Erythroblast (primary cell): Measurements from ENCODE around the gene PTGIR.
A peak's percentile ranks its signal among the peaks of the same experiment; 100 is the strongest.

Source experiments
- DNase-seq, 2 experiments: peaks; one replicate each; lab custom pipeline; 2025; lab: John Stamatoyannopoulos, UW
- GATA1 ChIP-seq: IDR thresholded peaks from 2 replicates; pipeline ENCODE4 v1.6.1; 2011; ENCODE audit warnings: low read depth, mild to moderate bottlenecking, control low read depth, low read length, moderate library complexity
- POLR2A ChIP-seq: IDR thresholded peaks from 2 replicates; pipeline ENCODE4 v1.6.1; 2011; ENCODE audit warnings: mild to moderate bottlenecking, low read length

PTGIR gene

DNA sequence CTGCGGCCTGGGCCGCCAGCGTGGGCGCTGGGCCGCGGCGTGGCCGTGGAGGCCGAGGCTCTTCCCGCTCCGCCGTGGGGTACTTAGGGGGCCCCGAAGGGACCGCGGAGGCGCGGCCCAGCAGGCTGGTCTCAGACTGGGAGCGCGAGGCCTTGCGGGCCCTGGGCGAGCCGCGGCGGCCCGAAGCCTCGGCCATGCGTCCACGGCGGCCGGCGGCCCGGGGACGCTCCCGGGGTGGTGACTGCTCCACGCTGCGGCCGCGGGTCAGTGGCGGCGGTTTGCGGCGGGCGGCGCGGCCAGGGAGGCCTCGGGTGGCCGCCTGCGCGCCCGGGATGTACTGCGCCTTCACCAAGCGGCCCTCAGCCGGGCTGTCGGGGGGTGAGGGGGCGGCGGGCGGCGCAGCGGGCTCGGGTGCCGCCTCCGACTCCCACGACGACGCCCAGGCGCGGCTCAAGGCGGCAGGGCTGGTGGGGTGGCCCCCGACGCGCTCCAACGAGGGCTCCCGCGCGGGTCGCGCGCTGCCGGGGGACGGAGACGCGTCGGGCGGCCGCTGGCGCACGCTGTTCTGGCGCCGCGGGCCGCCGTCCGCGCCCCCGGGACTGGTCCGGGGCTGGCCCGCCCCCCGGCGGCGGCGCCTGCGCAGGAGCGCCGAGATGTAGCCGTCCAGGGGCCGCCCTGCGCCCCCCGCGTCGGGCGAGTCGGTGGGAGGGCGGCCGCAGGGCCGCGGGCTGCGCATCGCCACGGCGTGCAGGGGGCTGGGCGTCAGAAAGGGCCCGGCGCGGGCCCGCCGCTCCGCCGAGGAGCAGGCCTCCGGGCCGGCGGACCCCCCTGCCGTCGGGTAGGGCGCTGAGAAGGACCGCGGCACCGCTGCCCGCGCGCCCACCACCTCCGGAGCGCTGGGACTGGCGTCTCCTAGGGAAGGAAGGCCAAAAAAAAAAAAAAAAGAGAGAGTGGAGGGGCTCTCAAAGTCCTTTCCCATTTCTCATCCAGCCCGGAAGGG is 24.4 kb upstream of the PTGIR start:
- TF ChIP-seq POLR2A (no peak), GATA1 (no peak)
- no peak for DNase-seq

DNA sequence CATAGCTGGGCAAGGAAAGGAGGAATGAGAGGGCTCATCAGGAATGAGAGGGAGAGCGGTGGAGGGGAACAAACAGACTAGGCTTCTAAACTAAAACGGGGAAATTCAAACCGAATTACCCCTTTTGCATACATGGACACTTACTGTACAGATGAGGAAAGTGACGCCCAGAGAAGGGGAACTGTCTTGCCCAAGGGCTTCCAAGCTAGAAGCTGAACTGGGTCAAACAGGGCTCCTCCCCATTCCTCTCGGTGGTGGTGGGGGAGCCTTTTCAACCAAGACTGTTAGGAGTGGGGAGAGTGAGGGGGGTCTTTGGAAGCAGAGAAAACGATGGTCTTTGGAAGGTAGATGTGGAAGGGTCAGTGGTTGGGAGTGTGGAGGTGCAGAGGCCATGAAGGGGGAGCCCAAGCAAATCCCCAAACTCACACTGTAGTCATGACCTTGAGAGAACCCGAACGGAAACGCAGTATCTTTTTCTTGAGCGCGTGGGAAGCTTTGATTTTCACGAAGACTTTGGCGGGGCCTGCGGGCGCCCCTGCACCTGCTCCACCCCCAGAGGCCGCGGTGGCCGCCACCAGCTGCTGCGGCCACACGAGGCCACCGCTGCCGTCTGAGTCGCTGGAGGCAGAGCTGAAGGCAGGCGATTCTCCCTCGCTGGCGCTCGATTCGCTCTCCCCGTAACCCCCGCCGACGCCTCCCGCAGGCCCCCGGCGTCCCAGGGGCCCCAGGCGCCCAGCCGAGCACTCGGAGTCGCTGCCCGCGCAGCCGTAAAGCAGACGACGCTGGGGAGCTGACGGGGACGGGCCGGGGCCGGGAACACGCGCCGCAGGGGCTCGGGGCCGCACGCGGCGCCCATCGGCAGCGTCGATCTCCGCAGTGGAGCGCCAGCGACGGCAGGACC is 23.4 kb upstream of the PTGIR start:
- no peak for DNase-seq

DNA sequence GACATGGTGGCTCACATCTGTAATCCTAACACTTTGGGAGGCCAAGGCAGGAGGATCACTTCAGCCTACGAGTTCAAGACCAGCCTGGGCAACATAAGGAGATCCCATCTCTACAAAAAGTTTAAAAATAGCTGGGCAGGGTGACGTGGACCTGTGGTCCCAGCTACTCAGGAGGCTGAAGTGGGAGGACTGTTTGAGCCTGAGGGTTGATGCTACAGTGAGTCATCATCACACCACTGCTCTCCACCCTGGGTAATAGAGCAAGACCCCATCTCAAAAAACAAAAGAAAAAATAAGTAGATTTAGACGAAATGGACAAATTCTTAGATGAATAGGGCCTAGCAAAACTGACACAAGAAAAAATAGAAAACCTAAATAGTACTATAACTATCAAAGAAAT is 21.5 kb upstream of the PTGIR start:
- no peak for TF ChIP-seq GATA1
- no peak for TF ChIP-seq POLR2A
- DNase-seq = no peak

More for the DNA sequence above, 23.4 kb upstream of the PTGIR start:
- TF ChIP-seq POLR2A = no peak
- no peak for TF ChIP-seq GATA1

DNA sequence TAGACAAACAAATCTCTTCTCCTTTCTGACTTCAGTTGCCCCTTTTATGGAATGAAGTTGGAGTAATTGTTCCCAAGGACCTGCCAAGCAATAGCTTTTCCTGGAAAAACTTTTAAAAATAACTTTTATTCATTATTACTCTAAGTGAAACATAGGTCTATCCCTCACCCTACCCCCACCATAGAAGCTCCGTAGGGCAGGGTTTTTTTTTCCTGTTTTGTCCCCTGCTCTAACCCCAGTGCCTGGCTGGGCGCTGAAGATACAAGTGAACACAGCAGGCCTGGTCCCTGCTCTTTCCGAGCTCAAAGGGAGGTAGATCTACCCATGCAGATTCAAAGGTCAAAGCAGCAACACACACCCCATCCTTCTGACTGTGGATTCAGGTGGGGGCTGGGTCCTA is 19.8 kb upstream of the PTGIR start:
- DNase-seq = no peak
- TF ChIP-seq POLR2A = no peak
- TF ChIP-seq GATA1 = no peak

DNA sequence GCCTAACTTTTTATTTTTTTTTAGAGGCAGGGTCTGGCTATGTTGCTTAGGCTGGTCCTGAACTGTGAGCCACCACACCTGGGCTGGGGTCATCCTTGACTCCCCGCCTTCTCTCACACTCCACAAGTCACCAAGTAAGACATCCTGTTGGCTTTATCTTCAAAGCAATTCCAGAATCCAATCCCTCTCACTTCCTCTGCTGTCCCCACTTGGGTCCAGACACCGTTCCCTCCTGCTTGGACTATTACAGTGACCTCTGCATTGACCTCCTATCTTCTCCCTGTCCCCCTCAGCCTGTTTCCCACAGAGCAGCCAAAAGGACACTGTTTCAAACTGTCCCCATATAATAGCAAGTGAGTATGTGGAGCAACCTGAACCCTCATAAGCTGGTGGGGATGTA is 15.8 kb upstream of the PTGIR start:
- no peak for DNase-seq
- no peak for TF ChIP-seq GATA1
- no peak for TF ChIP-seq POLR2A

DNA sequence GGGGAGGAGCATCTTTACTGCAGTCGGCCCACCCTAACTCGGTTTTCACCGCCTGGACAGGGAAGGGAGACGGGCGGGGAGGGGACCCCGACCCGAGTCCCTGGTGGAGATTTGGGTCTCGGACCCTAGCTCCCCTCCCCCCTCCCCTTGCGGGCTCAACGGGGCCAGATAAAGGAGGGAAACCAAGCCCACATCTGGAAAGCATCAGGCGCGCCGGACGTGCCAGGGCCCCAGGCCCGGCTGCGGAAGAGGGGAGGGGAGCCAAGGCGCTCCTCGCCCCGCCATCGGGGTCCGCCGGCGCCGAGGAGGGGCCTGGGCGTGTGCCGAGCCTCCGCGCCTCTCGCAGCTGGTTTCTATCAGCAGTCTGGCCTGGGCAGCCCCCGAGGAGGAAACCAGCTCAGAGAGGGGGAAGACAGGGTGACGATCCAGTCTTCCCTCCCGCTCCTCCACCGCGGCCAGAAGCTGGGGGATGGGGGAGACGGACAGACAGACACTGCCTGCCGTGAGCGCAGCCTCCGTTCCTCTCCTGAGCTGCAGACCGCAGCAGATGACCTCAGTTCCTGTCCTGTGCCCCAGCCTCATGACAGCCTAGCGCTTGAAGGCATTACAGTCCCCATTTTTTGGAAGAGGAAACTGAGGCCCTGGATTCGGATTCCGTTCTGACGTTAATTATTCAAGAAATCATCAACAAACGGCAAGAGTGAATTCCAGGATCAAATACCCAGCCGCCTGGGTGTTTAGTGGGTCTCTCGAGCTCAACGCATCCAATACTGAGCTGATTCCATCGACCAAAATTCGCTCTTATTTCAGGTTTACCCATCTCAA is 14.7 kb upstream of the PTGIR start:
- no peak for TF ChIP-seq POLR2A
- no peak for TF ChIP-seq GATA1
- DNase-seq = no peak

DNA sequence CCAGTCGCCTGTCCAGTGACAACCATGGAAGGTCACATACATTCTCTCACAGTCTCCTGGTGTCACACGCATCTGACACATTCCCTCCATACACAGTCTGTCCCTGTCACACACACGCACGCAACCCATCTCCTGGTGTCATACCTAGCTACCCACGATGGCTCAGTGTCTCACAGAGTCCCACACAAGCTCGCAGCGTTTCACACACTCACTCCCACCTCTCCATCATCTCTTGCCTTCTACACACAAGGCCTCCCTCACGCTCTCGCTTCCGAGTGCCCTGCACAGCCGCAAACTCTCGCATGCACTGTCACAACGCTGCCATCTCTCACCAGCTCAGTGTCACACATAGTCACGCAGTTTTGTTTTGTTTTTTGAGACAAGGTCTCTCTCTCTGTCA is 12.3 kb upstream of the PTGIR start:
- no peak for TF ChIP-seq POLR2A
- TF ChIP-seq GATA1 = no peak
- DNase-seq = peak in 1 of 2 experiments; percentile 18

DNA sequence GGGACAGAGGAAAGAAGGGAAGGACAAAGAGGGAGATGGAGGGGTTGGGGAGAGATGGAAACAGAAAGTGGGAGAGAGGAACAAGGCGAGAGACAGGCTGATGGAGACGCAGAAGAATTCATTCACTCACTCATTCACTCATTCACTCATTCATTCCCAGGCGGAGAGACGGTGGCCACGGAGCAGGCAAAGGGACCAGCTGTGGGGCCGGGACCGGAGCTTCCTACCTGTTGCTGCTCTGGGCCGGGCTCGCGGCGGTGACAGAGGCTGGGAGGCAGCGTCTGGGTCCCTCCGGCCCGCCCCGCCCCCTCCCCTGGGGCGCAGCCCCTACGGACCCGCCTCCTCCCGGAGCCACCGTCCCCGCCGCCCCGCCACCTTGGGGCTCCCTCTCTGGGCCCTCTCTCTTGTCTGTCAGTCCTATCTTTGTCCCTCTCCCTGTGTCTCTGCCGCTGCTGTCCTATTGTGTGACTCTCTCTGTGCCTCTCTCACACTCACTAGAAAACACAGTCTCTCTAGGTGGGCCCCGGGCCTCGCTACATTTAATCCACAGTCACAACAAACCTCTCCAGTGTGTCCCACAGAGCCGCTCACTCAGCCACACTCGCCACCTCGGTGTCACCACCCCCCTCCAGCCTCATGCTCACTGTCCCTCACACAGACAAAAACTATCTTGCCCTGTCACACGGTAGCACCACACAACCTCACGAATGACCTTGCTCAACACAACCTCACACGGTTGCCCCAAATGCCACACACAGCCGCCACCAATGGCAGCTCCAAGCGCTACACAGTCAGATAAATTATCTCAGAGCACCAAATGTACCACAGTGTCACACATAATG is 11.3 kb upstream of the PTGIR start, which contains the start of gene GNG8:
GNG8 (minus strand) TSS at position 283 of the 842 bp plus-strand sequence. CDS start 1,520 bp downstream, outside the sequence.
- DNase-seq = peak; percentile 45 to 56
- no peak for TF ChIP-seq GATA1
- no peak for TF ChIP-seq POLR2A

DNA sequence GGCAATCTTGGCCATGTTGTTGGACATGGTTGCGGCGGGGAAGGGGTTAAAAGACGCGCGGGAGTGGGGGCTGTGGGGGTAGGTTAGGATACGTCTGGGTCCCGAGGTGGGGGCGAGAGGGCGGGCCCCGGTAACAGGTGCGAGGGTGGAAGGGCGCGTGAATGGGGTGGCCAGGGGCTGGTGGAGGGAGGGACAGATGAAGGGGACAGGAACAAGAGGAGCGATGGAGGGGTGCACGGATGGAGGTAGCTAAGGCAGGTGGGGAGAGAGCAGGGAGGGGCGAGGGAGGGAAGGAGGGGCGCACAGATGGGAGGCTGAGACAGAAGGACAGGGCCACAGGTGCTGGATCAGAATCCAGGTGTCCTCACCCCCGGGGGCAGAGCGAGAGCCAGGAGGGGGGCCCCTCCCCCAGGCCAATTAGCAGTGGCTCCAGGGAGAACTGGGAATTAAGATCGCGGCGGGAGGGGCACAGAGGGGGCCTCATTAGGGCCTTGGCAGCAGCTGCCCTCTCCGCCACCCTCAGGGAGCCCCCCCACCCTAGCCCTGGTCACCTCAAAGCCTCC is 9.8 kb upstream of the PTGIR start:
- no peak for TF ChIP-seq POLR2A
- TF ChIP-seq GATA1 = no peak
- DNase-seq = no peak

DNA sequence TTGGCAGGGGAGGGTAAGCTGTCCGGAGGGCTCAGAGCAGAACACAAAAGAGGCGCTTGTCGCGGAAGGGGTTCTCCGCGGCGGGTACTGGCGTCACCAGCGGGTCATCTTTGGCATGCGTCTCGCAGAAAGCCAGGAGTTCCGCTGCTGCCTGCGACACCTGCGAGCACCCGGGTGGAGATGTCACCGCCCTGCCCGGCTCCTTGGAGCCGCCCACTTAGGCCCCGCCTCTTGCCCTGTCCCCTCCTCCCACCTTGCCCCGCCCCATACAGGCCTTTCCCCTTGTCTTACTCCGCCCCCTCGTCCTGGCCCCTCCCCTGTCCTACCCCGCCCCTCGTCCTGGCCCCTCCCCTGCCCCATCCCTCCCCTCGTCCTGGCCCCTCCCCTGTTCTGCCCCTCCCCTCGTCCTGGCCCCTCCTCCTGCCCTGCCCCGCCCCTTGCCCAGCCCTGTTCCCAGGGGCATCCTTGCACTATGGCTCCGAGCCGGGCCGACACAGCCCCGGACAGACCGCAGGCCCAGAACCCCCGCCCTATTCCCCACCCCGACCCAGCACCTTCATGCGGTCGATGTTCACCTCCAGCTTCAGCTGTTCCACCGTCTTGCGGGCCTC is 9.3 kb upstream of the PTGIR start:
- TF ChIP-seq GATA1 = no peak
- TF ChIP-seq POLR2A = no peak
- DNase-seq = peak; percentile 89 to 93

DNA sequence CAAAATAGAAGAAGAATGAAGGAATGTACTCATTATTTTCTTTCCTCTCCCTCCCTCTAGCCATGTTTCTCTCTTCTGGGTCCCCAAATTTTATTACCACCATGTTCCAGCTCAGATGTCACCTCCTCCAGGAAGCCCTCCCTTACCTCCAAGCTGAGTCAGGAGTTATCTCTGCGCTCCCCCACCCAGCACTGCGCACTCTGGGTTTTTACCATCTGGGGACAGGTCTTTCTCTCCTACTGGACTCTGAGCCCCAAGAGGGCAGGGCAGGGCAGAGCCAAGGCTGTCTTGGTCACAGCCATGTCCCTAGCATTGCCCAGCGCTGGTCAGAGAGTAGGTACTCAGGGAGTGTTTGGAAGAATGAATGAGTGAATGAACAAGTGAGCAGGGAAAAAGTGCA is 8.2 kb upstream of the PTGIR start:
- TF ChIP-seq POLR2A (no peak), GATA1 (no peak)
- no peak for DNase-seq

DNA sequence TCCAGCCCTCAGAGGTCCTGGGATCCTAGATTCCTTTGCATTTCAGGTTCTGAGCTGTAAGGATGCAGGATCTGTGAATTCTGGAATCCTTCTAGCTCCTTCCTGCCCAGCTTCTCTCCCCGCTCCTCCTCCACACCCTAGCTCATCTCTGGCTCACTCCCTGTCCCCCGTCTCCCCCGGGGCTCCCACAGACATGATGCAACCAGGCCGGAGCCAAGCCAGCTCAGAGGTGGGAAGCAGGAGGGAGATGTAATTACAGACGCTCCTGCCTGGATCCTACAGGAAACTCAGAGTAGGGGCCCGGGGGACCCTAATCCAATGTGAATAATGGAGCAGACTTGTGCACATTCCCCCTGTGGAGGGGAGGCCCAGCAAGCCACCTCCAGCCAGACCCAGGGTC is 6.6 kb upstream of the PTGIR start:
- DNase-seq = no peak
- TF ChIP-seq GATA1 (no peak), POLR2A (no peak)
